B cell (primary cell): ENCODE measurements around the gene CCDC57. TPM values are rescaled to one million over a fixed set of nuclear protein-coding genes. Genes with fewer than 3 reads are reported as not detected.

Experiments
- ATAC-seq: fragments of 200-7000 bp; cut with Tn5 transposase; one replicate; pipeline ENCODE4 v1.10.0; 2021; ENCODE audit warnings: low read depth, mild to moderate bottlenecking, moderate number of reproducible peaks, moderate library complexity
- CTCF ChIA-PET: fragments of 350-600 bp; sonication (Branson Sonifier 250); formaldehyde crosslinking; loops from one replicate; lab custom pipeline; 2021; ENCODE audit warnings: antibody characterized with exemption, inconsistent platforms; lab: Charles Lee
- POLR2A ChIA-PET: fragments of 350-600 bp; sonication (Branson Sonifier 250); formaldehyde crosslinking; loops from one replicate; lab custom pipeline; 2021; ENCODE audit warnings: antibody characterized with exemption; lab: Charles Lee
- DNase-seq: peaks from one replicate; pipeline ENCODE4 v3.0.0; 2013
- H2AFZ ChIP-seq: 2 replicates; pipeline ENCODE4 v1.6.1; 2012; ENCODE audit warnings: mild to moderate bottlenecking, low read depth, low read length; ENCODE audit not compliant: insufficient read depth, poor library complexity, severe bottlenecking
- H3K27ac ChIP-seq, 2 donors: 1 replicate in 1 of 2; 2 replicates in 1 of 2; pipeline ENCODE4 v1.5.1; 2012 to 2013; ENCODE audit warnings: low read length in 2 of 2, mild to moderate bottlenecking in 2 of 2, moderate library complexity in 1 of 2
- H3K27me3 ChIP-seq, 4 experiments: fragments of 200-600 bp in 1 of 4; sonication (generic) in 1 of 4; replicated peaks in 1 of 4; 1 replicate in 2 of 4; 2 replicates in 2 of 4; pipeline versions ENCODE4 v1.6.1 to v1.7.0; 2013 to 2016; ENCODE audit warnings: low read length in 3 of 4, mild to moderate bottlenecking in 2 of 4, mixed read lengths in 1 of 4, moderate library complexity in 1 of 4; ENCODE audit not compliant: insufficient read depth in 4 of 4, control insufficient read depth in 3 of 4; ENCODE audit errors: control extremely low read depth in 1 of 4
- H3K36me3 ChIP-seq, 2 experiments: replicated peaks in 1 of 2; 1 replicate in 1 of 2; 2 replicates in 1 of 2; pipeline versions ENCODE4 v1.6.1 to v1.7.1; 2013; ENCODE audit warnings: low read length in 1 of 2; ENCODE audit not compliant: insufficient read depth in 2 of 2, control insufficient read depth in 1 of 2; ENCODE audit errors: control extremely low read depth in 1 of 2, extremely low read depth in 1 of 2
- H3K4me1 ChIP-seq, 2 donors: fragments of 200-600 bp in 1 of 2; sonication (generic) in 1 of 2; 1 replicate in 1 of 2; 2 replicates in 1 of 2; pipeline versions ENCODE4 v1.5.1 to v1.6.1; 2013 to 2017; ENCODE audit warnings: low read length in 2 of 2; ENCODE audit not compliant: control insufficient read depth in 2 of 2, insufficient read depth in 2 of 2
- H3K4me2 ChIP-seq: replicated peaks from 2 replicates; pipeline ENCODE3; 2012; ENCODE audit warnings: mild to moderate bottlenecking, low read depth, low read length; ENCODE audit not compliant: poor library complexity, severe bottlenecking
- H3K4me3 ChIP-seq, 5 experiments: fragments of 200-600 bp in 1 of 5; sonication (generic) in 1 of 5; 1 replicate in 3 of 5; 2 replicates in 2 of 5; pipeline versions ENCODE4 v1.5.1 to v1.7.0; 2011 to 2016; ENCODE audit warnings: low read length in 4 of 5, mild to moderate bottlenecking in 4 of 5, low read depth in 2 of 5, control low read depth in 1 of 5, moderate library complexity in 1 of 5; ENCODE audit not compliant: insufficient read depth in 1 of 5; ENCODE audit errors: control extremely low read depth in 1 of 5, extremely low read depth in 1 of 5
- H3K79me2 ChIP-seq: fragments of 200-600 bp; sonication (generic); one replicate; pipeline ENCODE4 v1.6.0; 2016; ENCODE audit warnings: low read length; ENCODE audit not compliant: control insufficient read depth, insufficient read depth
- H3K9ac ChIP-seq: fragments of 200-600 bp; sonication (generic); 2 replicates; pipeline ENCODE4 v1.6.1; 2017; ENCODE audit warnings: mild to moderate bottlenecking, low read length, moderate library complexity
- H3K9me3 ChIP-seq, 3 donors: one replicate each; pipeline versions ENCODE4 v1.6.1 to v1.7.1; 2013; ENCODE audit warnings: low read length in 2 of 3; ENCODE audit not compliant: control insufficient read depth in 2 of 3, insufficient read depth in 1 of 3; ENCODE audit errors: control extremely low read depth in 1 of 3
- H4K20me1 ChIP-seq: 2 replicates; pipeline ENCODE4 v1.6.0; 2012; ENCODE audit warnings: mild to moderate bottlenecking, low read length; ENCODE audit not compliant: insufficient read depth, control insufficient read depth, poor library complexity, severe bottlenecking
- H3K27ac Mint-ChIP-seq: one replicate; pipeline ENCODE4 v1.8.0; 2021; ENCODE audit warnings: mixed read lengths
- H3K27me3 Mint-ChIP-seq: one replicate; pipeline ENCODE4 v1.8.0; 2021; ENCODE audit warnings: mixed read lengths
- H3K4me1 Mint-ChIP-seq: one replicate; pipeline ENCODE4 v1.8.0; 2021; ENCODE audit warnings: mixed read lengths
- H3K4me3 Mint-ChIP-seq: one replicate; pipeline ENCODE4 v1.8.0; 2021; ENCODE audit warnings: mixed read lengths
- H3K9me3 Mint-ChIP-seq: one replicate; pipeline ENCODE4 v1.8.0; 2022; ENCODE audit warnings: mixed read lengths; ENCODE audit not compliant: insufficient read depth
- EZH2 ChIP-seq: IDR thresholded peaks from 2 replicates; pipeline ENCODE4 v1.6.1; 2012; ENCODE audit warnings: borderline replicate concordance, low read depth, mild to moderate bottlenecking, moderate library complexity, low read length; ENCODE audit not compliant: insufficient read depth, poor library complexity, severe bottlenecking
- WGBS: methylation state at CpG from one replicate; pipeline ENCODE4 v1.1.5; 2013; ENCODE audit warnings: missing lambda C conversion rate; ENCODE audit not compliant: insufficient coverage; 5-methylcytosine and 5-hydroxymethylcytosine counted together
- intact Hi-C: fragments of 100-400 bp; cut with micrococcal nuclease; formaldehyde crosslinking; loops from one replicate; pipeline ENCODE4 v1.10.0; 2022
- polyA plus RNA-seq: library from polyadenylated mRNA; depleted of rRNA; stranded (reverse); fragments of >200 nt; gene quantifications from 2 replicates; pipeline ENCODE4 v1.2.3, GENCODE V29; 2012
- total RNA-seq, 2 donors: library from RNA; stranded (reverse); fragments of 120-200 nt in 1 of 2; gene quantifications; 1 replicate in 1 of 2; 2 replicates in 1 of 2; pipeline versions ENCODE4 v1.2.3 to v1.2.4, GENCODE V29; 2013 to 2022
- TF ChIP-seq, protein P1 (sequence below): fragments of 200-600 bp; IDR thresholded peaks from one replicate; pipeline ENCODE4 v1.8.0; 2022; ENCODE audit warnings: antibody characterized with exemption, mild to moderate bottlenecking

Gene CCDC57
- total and polyA plus RNA-seq, 2 donors (not counting 1 experiment from before 2014, with no cell fraction given), result 49.7 to 67.2 TPM

- H2AFZ ChIP-seq, result peak overlapping the region; percentile 44
- peak overlapping the region in 1 of 2 donors; percentile 39 for H3K27ac ChIP-seq
- Mint-ChIP-seq H3K9me3 (no peaks in the 10 kb centered on the region), H3K4me3 (peak overlapping the region; percentile 77), H3K4me1 (peaks cover 51% of the 10 kb centered on the region), H3K27ac (peak overlapping the region; percentile 83), H3K27me3 (no peaks in the 10 kb centered on the region)
- peak overlapping the region in 3 of 5 experiments; percentile 11 to 36 (median 11) for H3K4me3 ChIP-seq
- no peaks in the 10 kb centered on the region for H3K27me3 ChIP-seq
- ChIA-PET CTCF (interaction anchor here (0.5 to 5.1 kb wide), 6 partner anchors 33 to 609 kb away, joined by 3 to 53 read pairs (median 4); no protein-coding TSS in a partner anchor), POLR2A (interaction anchor here (0.8 kb wide), 1 partner anchor 33 kb away, joined by 7 read pairs; no protein-coding TSS in a partner anchor)
- intact Hi-C loops, result no loop called here
- peak overlapping the region; percentile 44 for H3K9ac ChIP-seq
- H3K36me3 ChIP-seq, result peaks cover 0 to 23% of the 10 kb centered on the region in 2 experiments
- H3K79me2 ChIP-seq, result peaks cover 28% of the 10 kb centered on the region
- H3K4me2 ChIP-seq, result peak overlapping the region; percentile 69
- DNase-seq (peak; percentile 61), ATAC-seq (peak; percentile 18)
- peaks cover 91% of the 10 kb centered on the region for H4K20me1 ChIP-seq
- 31% methylated on average over 33 of the region's 33 CpGs for WGBS
- TF ChIP-seq EZH2, result no peak
- TF ChIP-seq, protein P1, sequence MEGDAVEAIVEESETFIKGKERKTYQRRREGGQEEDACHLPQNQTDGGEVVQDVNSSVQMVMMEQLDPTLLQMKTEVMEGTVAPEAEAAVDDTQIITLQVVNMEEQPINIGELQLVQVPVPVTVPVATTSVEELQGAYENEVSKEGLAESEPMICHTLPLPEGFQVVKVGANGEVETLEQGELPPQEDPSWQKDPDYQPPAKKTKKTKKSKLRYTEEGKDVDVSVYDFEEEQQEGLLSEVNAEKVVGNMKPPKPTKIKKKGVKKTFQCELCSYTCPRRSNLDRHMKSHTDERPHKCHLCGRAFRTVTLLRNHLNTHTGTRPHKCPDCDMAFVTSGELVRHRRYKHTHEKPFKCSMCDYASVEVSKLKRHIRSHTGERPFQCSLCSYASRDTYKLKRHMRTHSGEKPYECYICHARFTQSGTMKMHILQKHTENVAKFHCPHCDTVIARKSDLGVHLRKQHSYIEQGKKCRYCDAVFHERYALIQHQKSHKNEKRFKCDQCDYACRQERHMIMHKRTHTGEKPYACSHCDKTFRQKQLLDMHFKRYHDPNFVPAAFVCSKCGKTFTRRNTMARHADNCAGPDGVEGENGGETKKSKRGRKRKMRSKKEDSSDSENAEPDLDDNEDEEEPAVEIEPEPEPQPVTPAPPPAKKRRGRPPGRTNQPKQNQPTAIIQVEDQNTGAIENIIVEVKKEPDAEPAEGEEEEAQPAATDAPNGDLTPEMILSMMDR, result no peak
- H3K4me1 ChIP-seq, result peaks cover 14 to 56% of the 10 kb centered on the region in 2 donors
- peaks cover 0 to 4% (median 0%) of the 10 kb centered on the region in 3 donors for H3K9me3 ChIP-seq
Observed at GRCh38 chr17:82238472-82239201, 26.0 kb upstream of the CCDC57 start.
